ENCODE data around the gene TPGS1.

Gene TPGS1

GRCh38 chr19:483332-484072, 23.8 kb upstream of the TPGS1 start:
- no peak overlapping the region for H3K4me3 ChIP-seq (ENCODE audit: low read length)

GRCh38 chr19:484494-484893, 22.8 kb upstream of the TPGS1 start:
- H3K4me3 ChIP-seq (ENCODE audit: low read length) = no peak overlapping the region
- no peak for TF ChIP-seq ZNF274 (IDR thresholded peaks at IDR 0.05; ENCODE audit: low read depth, low read length)

More at GRCh38 chr19:483332-484072, 23.8 kb upstream of the TPGS1 start:
- no peak for TF ChIP-seq ZNF274 (IDR thresholded peaks at IDR 0.05; ENCODE audit: low read depth, low read length)

GRCh38 chr19:485077-485476, 22.2 kb upstream of the TPGS1 start:
- TF ChIP-seq ZNF274 (IDR thresholded peaks at IDR 0.05; ENCODE audit: low read depth, low read length) = no peak
- H3K4me3 ChIP-seq (ENCODE audit: low read length) = no peak overlapping the region

GRCh38 chr19:485583-486236, 21.6 kb upstream of the TPGS1 start:
- no peak overlapping the region for H3K4me3 ChIP-seq (ENCODE audit: low read length)
- no peak for TF ChIP-seq ZNF274 (IDR thresholded peaks at IDR 0.05; ENCODE audit: low read depth, low read length)

- TF ChIP-seq ZNF274 (IDR thresholded peaks at IDR 0.05; ENCODE audit: low read depth, low read length) = no peak
- peak overlapping the region; percentile 93 for H3K4me3 ChIP-seq (ENCODE audit: low read length)
Observed at GRCh38 chr19:488505-489417, 18.5 kb upstream of the TPGS1 start.

- H3K4me3 ChIP-seq (ENCODE audit: low read length) = peak overlapping the region; percentile 93
- no peak for TF ChIP-seq ZNF274 (IDR thresholded peaks at IDR 0.05; ENCODE audit: low read depth, low read length)
Observed at GRCh38 chr19:489418-490196, 17.7 kb upstream of the TPGS1 start.

GRCh38 chr19:491146-491741, 16.1 kb upstream of the TPGS1 start:
- no peak overlapping the region for H3K4me3 ChIP-seq (ENCODE audit: low read length)
- TF ChIP-seq ZNF274 (IDR thresholded peaks at IDR 0.05; ENCODE audit: low read depth, low read length) = no peak

- no peak for TF ChIP-seq ZNF274 (IDR thresholded peaks at IDR 0.05; ENCODE audit: low read depth, low read length)
- H3K4me3 ChIP-seq (ENCODE audit: low read length) = no peak overlapping the region
Observed at GRCh38 chr19:492091-492531, 15.2 kb upstream of the TPGS1 start.

- TF ChIP-seq ZNF274 (IDR thresholded peaks at IDR 0.05; ENCODE audit: low read depth, low read length) = no peak
- no peak overlapping the region for H3K4me3 ChIP-seq (ENCODE audit: low read length)
Observed at GRCh38 chr19:493391-494170, 13.7 kb upstream of the TPGS1 start.

- no peak overlapping the region for H3K4me3 ChIP-seq (ENCODE audit: low read length)
- no peak for TF ChIP-seq ZNF274 (IDR thresholded peaks at IDR 0.05; ENCODE audit: low read depth, low read length)
Observed at GRCh38 chr19:494171-495080, 12.9 kb upstream of the TPGS1 start.

- no peak overlapping the region for H3K4me3 ChIP-seq (ENCODE audit: low read length)
- no peak for TF ChIP-seq ZNF274 (IDR thresholded peaks at IDR 0.05; ENCODE audit: low read depth, low read length)
Observed at GRCh38 chr19:495081-495401, 12.3 kb upstream of the TPGS1 start.
